NCI-H1436 (cell line): ENCODE data around the gene CD300E.
"Not testable (repeated sequence)": the region's sequence is repeated elsewhere in the genome, so short reads cannot be mapped to it uniquely, and the experiment has no call there.

Source experiments
- DNase-seq: peaks from one replicate; lab custom pipeline; 2025; lab: John Stamatoyannopoulos, UW

The CD300E gene

GRCh38 chr17:74599023-74599399 lies 24.5 kb downstream of the CD300E start:
- no peak for DNase-seq

- DNase-seq, result no peak
These were observed 25.1 kb downstream of the CD300E start for GRCh38 chr17:74598346-74599022.

- DNase-seq, result no peak
These were observed 26.3 kb downstream of the CD300E start for GRCh38 chr17:74597069-74597790.

- DNase-seq, result no peak
These were observed 28.3 kb downstream of the CD300E start for GRCh38 chr17:74595037-74595750.

- no peak for DNase-seq
These were observed 31.2 kb downstream of the CD300E start, which contains the start of gene CD300LD for GRCh38 chr17:74592087-74592990. TSS of gene CD300LD (minus strand) at chr17:74592283. CDS start at chr17:74592202, 81 bp downstream.

- DNase-seq, result no peak
These were observed 32.0 kb downstream of the CD300E start for GRCh38 chr17:74591503-74591902.

- no peak for DNase-seq
These were observed 37.8 kb downstream of the CD300E start for GRCh38 chr17:74585711-74586110.

GRCh38 chr17:74584292-74585060 lies 39.1 kb downstream of the CD300E start:
- no peak for DNase-seq

GRCh38 chr17:74582633-74583032 lies 40.9 kb downstream of the CD300E start:
- no peak for DNase-seq

- no peak for DNase-seq
These were observed 43.6 kb downstream of the CD300E start for GRCh38 chr17:74579900-74580299.

- no peak for DNase-seq
These were observed 44.6 kb downstream of the CD300E start for GRCh38 chr17:74578979-74579378.

GRCh38 chr17:74574489-74575142 lies 48.9 kb downstream of the CD300E start:
- DNase-seq, result no peak

- not testable (repeated sequence) for DNase-seq
These were observed 49.9 kb downstream of the CD300E start for GRCh38 chr17:74573635-74574034.

GRCh38 chr17:74573169-74573568 lies 50.4 kb downstream of the CD300E start:
- no peak for DNase-seq

- DNase-seq, result no peak
These were observed 51.8 kb downstream of the CD300E start for GRCh38 chr17:74571621-74572270.

- DNase-seq, result no peak
These were observed 54.2 kb downstream of the CD300E start for GRCh38 chr17:74569020-74570003.

GRCh38 chr17:74568106-74568873 lies 55.2 kb downstream of the CD300E start:
- no peak for DNase-seq

- DNase-seq, result no peak
These were observed 56.1 kb downstream of the CD300E start, which contains the start of gene CD300H for GRCh38 chr17:74567397-74567796. TSS of gene CD300H (minus strand) at chr17:74567509.
